ENCODE results near the gene SLC13A1.

- TF ChIP-seq CTCF (IDR thresholded peaks at IDR 0.05 in 8 of 11, conservative IDR thresholded peaks at IDR 0.05 in 3 of 11) (no peak), POLR2A (IDR thresholded peaks at IDR 0.05) (no peak), POLR2AphosphoS5 (IDR thresholded peaks at IDR 0.05) (no peak)
These were observed 132.0 kb downstream of the SLC13A1 start for GRCh38 chr7:123067814-123068213.

Measured in spleen (tissue), 7 donors.